Skeletal muscle tissue (tissue), 4 donors: Measurements from ENCODE around the gene HOXC9. TPM values are rescaled to one million over a fixed set of nuclear protein-coding genes. Genes with fewer than 3 reads are reported as not detected.
A peak's percentile ranks its signal among the peaks of the same experiment; 100 is the strongest.

ENCODE experiments used
- H3K27ac ChIP-seq: one replicate; pipeline ENCODE4 v1.7.0; 2013; ENCODE audit warnings: mild to moderate bottlenecking, low read depth, low read length, inconsistent platforms
- H3K27me3 ChIP-seq, 3 donors: one replicate each; pipeline ENCODE4 v1.7.0; 2013; ENCODE audit warnings: low read length in 3 of 3; ENCODE audit not compliant: control insufficient read depth in 3 of 3, insufficient read depth in 3 of 3
- H3K36me3 ChIP-seq, 3 donors: one replicate each; pipeline ENCODE4 v1.7.0; 2013; ENCODE audit warnings: low read length in 3 of 3; ENCODE audit not compliant: control insufficient read depth in 3 of 3, insufficient read depth in 3 of 3
- H3K4me1 ChIP-seq, 3 donors: one replicate each; pipeline ENCODE4 v1.7.0; 2013; ENCODE audit warnings: low read length in 3 of 3, mild to moderate bottlenecking in 3 of 3; ENCODE audit not compliant: control insufficient read depth in 3 of 3, insufficient read depth in 3 of 3
- H3K4me3 ChIP-seq, 3 donors: one replicate each; pipeline ENCODE4 v1.7.0; 2013; ENCODE audit warnings: low read length in 3 of 3
- H3K9ac ChIP-seq, 3 donors: one replicate each; pipeline ENCODE4 v1.7.0; 2013; ENCODE audit warnings: low read length in 3 of 3, mild to moderate bottlenecking in 3 of 3, moderate library complexity in 2 of 3, low read depth in 1 of 3
- H3K9me3 ChIP-seq, 3 donors: one replicate each; pipeline ENCODE4 v1.7.0; 2013; ENCODE audit warnings: low read length in 3 of 3; ENCODE audit not compliant: control insufficient read depth in 3 of 3
- total RNA-seq: library from RNA; depleted of rRNA; stranded (reverse); fragments of >200 nt; gene quantifications from one replicate; pipeline ENCODE4 v1.2.3, GENCODE V29; 2014
- donor health status: Osteomylitis.

Gene HOXC9
- total RNA-seq, 1 donor from 2014 or later, result 4.2 TPM

DNA sequence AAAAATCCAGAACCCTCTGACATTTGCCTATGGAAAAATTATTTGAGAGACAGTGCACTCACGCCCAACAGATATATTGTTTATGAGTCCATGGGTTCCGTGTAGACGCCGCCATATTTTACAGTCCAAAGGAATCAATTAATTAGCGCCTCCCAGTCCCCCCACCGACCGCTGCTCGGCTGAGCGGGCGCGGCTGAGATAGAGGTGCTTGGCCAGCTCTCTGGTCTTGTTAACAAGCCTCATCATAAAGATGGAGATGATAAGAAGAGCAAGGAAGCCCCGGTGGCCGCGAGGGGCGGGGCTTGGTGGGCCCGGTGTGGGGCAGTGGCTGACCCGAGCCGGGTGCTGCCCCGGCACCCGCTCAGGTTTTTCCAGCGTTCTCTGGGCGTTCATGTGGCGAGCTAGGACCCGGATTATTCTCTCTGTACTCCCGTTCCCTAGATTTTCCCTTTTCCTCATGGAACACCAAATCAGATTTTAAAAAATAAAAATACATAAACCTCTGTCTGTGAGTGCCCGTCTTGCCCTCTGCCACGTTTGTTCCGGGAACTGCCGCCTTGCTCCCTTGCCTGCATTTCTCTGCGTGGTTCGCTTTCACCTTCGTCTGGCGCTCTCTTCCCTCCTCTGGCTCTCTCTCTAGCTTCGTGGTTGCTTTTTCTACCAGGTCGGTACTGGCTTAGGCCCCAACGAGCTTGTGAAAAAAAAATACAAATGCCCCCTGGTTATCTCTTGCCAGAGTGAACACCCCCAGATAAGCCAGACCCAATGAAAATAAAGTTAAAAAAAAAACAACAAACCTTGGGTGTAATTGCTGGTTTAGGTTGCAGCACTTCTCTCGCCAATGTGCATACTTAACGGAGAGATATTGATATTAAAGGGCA lies 36.3 kb upstream of the HOXC9 start:
- H3K27me3 ChIP-seq, result peaks cover 76 to 95% (median 93%) of the 10 kb centered on the region in 3 donors
- H3K4me1 ChIP-seq, result peaks cover 0 to 18% (median 9%) of the 10 kb centered on the region in 3 donors
- H3K27ac ChIP-seq, result peak overlapping the region; percentile 78
- H3K9me3 ChIP-seq, result no peaks in the 10 kb centered on the region
- H3K9ac ChIP-seq, result peak overlapping the region in 1 of 3 donors; percentile 14
- no peaks in the 10 kb centered on the region for H3K36me3 ChIP-seq
- peak overlapping the region in 1 of 3 donors; percentile 27 for H3K4me3 ChIP-seq

- H3K27ac ChIP-seq, result peak overlapping the region; percentile 78
- no peaks in the 10 kb centered on the region for H3K36me3 ChIP-seq
- peak overlapping the region in 1 of 3 donors; percentile 4 for H3K4me3 ChIP-seq
- H3K9me3 ChIP-seq, result no peaks in the 10 kb centered on the region
- H3K4me1 ChIP-seq, result peaks cover 0 to 18% (median 9%) of the 10 kb centered on the region in 3 donors
- H3K27me3 ChIP-seq, result peaks cover 78 to 94% (median 93%) of the 10 kb centered on the region in 3 donors
- H3K9ac ChIP-seq, result peak overlapping the region in 1 of 3 donors; percentile 14
Observed at GRCh38 chr12:53964315-53964713, 35.6 kb upstream of the HOXC9 start.

DNA sequence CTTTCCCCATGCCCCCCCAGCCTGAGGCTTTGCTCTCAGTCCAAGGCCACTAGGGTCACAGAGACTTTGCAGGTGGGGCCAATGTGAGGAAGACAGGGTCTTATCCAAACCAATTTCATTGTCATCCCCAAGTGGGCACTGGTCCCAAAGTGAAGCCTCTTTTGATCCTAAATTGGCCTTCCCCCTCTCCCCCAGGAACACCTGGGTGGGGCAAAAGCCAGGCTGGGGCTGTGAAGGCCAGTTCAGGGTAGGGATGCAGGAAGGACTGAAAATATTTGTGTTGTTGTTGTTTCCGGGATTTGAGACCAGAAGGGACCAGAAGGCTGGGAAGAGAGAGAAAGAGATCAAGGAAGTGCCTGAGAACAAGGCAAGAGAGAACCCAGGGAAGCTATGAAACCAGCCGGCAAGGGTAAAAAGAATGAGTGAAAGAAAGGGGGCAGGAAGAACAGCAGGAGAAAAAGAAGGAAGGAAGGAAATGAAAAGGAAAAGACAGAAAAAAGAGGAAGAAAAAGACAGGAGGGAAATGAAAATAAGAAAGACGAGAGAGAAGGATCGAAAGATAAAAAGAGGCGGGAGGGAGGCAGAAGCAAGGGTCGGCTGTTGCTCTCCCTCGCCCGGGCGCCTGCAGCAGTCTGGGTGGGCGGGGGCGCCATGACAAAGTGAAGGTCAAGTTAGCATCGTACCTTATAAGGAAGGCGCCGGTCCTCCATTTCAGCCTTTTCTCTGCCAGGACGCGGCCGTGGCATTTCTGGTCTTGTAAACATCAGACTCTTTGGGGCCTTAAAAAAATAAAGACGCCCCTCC lies 34.5 kb upstream of the HOXC9 start:
- Histone ChIP-seq H3K27ac (peak overlapping the region; percentile 78), H3K4me1 (peaks cover 0 to 27% (median 13%) of the 10 kb centered on the region in 3 donors), H3K27me3 (peaks cover 76 to 92% (median 91%) of the 10 kb centered on the region in 3 donors), H3K9me3 (no peaks in the 10 kb centered on the region), H3K9ac (peak overlapping the region in 2 of 3 donors; percentile 34 to 53), H3K36me3 (no peaks in the 10 kb centered on the region), H3K4me3 (peak overlapping the region in 1 of 3 donors; percentile 10)

DNA sequence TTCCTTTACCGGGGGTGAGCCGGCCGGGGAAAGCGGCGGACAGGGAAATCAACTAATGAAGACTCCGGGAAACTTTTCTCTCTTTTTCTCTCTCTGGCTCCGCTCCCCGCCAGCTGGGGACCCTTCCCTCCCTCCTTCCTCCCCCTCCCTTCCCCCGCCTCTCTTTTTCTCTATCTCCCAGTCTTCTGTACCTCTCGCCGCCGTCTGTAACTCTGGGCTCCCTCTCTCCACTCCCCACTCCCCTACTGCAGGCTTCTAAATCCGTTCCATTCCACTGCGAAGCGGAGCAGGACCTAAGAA lies 33.9 kb upstream of the HOXC9 start:
- peaks cover 73 to 91% (median 90%) of the 10 kb centered on the region in 3 donors for H3K27me3 ChIP-seq
- peak overlapping the region; percentile 54 to 74 (median 66) for H3K9ac ChIP-seq
- H3K9me3 ChIP-seq, result no peaks in the 10 kb centered on the region
- peak overlapping the region; percentile 78 for H3K27ac ChIP-seq
- H3K4me1 ChIP-seq, result peaks cover 0 to 25% (median 13%) of the 10 kb centered on the region in 3 donors
- H3K36me3 ChIP-seq, result no peaks in the 10 kb centered on the region
- H3K4me3 ChIP-seq, result peak overlapping the region; percentile 52 to 63 (median 60)

GRCh38 chr12:53966385-53967133 lies 33.4 kb upstream of the HOXC9 start:
- peak overlapping the region; percentile 54 to 74 (median 66) for H3K9ac ChIP-seq
- no peaks in the 10 kb centered on the region for H3K9me3 ChIP-seq
- H3K4me1 ChIP-seq, result peaks cover 0 to 20% (median 9%) of the 10 kb centered on the region in 3 donors
- H3K27ac ChIP-seq, result peak overlapping the region; percentile 78
- H3K27me3 ChIP-seq, result peaks cover 69 to 91% (median 90%) of the 10 kb centered on the region in 3 donors
- H3K4me3 ChIP-seq, result peak overlapping the region; percentile 52 to 63 (median 60)
- no peaks in the 10 kb centered on the region for H3K36me3 ChIP-seq

DNA sequence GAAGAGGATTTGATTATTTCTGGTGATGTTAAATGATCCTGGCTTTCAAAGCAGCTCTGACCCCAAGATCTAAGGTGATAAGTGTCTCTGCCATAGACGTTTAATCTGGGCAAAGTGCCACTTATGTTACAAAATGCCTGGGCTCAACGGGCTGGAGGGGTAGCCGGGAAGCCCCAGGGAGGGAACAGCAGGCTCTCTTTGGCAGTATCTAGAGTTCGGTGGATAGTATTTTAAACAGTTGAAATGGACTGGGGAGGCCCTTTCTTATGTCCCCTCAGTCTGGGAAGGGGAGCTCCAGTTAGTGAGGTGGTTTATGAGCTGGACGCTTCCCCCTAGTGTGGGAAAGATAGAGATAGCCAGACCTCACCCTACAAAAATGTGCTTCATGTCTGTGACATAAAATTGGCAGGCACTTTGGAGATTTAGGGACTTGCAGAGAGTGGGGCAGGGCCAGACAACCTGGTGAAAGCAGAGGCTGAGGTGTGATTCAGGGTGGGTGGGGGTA lies 32.5 kb upstream of the HOXC9 start:
- H3K4me3 ChIP-seq, result peak overlapping the region in 2 of 3 donors; percentile 17 to 60
- H3K27ac ChIP-seq, result peak overlapping the region; percentile 78
- H3K36me3 ChIP-seq, result no peaks in the 10 kb centered on the region
- peak overlapping the region in 2 of 3 donors; percentile 50 to 66 for H3K9ac ChIP-seq
- no peaks in the 10 kb centered on the region for H3K9me3 ChIP-seq
- H3K27me3 ChIP-seq, result peaks cover 73 to 92% (median 90%) of the 10 kb centered on the region in 3 donors
- peaks cover 0 to 16% (median 9%) of the 10 kb centered on the region in 3 donors for H3K4me1 ChIP-seq

DNA sequence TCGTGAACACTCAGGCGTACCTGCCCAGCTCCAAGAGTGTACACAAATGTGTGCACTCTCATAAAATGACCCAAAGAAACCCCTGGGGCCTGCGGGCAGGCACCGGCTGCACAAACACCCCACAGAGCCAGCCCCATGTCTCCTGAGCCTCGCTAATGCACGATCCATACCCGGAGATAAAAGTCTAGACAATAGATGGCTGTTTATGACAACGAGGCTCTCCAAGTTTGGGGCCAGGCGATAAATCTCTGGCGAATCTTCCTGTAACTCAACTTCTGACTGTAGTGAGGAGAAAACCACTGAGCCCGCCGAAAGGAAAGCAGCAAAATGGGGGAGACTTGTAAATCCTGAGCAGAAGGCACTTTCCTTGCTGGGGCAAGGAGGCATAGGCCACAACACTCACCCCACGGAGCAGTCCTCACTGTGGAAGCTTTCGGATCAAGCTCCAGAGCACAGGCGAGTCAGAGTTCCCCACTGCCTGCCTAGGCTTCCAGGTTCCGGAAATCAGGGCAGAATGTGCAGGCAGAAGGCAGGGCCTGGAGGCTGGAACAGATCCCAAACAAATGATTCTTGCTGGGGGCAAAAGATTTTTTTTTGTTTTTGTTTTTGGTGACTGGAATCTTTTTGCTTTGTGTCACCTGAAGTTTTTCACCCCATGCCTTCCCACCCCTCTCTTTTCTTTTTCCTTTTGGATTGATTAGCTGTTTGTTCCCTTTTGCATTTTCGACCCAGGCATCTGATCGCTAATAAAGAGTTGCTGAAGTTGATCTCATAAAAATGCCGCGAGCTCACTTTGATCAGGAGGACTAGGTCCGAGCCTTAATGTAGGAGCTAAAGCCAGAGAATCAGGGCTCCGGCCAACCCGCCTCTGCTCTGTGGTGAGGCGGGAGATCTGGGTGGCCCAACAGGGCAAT lies 31.5 kb upstream of the HOXC9 start:
- no peaks in the 10 kb centered on the region for H3K9me3 ChIP-seq
- peak overlapping the region in 2 of 3 donors; percentile 13 to 60 for H3K4me3 ChIP-seq
- H3K9ac ChIP-seq, result peak overlapping the region in 1 of 3 donors; percentile 23
- peak overlapping the region; percentile 78 for H3K27ac ChIP-seq
- H3K36me3 ChIP-seq, result no peaks in the 10 kb centered on the region
- peaks cover 70 to 92% (median 90%) of the 10 kb centered on the region in 3 donors for H3K27me3 ChIP-seq
- peaks cover 3 to 17% (median 9%) of the 10 kb centered on the region in 3 donors for H3K4me1 ChIP-seq

DNA sequence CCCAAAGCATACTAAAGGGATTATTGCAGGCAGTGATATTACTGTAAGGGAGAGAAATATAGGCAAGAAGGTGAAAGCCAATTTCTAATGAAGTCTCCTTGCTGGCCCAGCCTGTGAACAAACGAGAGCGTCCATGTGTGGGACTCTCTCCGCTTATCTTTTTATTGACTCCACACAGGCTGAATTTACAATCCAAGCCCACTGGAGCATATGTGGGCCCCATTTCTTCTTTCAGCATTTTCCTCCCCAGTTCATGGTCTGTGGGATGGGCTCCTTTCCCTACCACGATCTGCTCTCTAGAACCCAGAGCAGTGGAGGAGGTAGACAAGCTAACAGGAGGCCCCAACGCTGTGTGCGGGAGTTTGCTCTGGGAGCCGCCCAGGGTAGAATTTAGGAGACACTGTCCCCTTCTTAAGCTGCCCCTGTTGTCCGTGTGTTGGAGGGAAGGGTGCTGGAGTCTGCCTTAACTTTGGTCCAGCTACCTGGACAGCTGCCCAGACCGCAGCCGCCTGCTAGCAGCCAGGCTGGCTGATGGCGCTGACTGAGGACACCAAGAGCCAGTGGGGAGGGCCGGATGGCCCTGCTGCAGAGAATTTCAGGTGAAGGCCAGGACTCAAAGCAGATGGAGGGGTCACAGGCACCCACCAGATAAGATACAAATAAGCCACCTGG lies 30.2 kb upstream of the HOXC9 start:
- Histone ChIP-seq H3K4me1 (peaks cover 3 to 19% (median 11%) of the 10 kb centered on the region in 3 donors), H3K27me3 (peaks cover 64 to 91% (median 80%) of the 10 kb centered on the region in 3 donors), H3K36me3 (no peaks in the 10 kb centered on the region), H3K9me3 (no peaks in the 10 kb centered on the region), H3K9ac (no peak overlapping the region), H3K27ac (no peak overlapping the region), H3K4me3 (no peak overlapping the region)
